Urinary bladder (tissue), 4 donors: ENCODE measurements around the gene PAPPA2. TPM values are rescaled to one million over a fixed set of nuclear protein-coding genes. Genes with fewer than 3 reads are reported as not detected.

ENCODE experiments used
- DNase-seq: peaks from one replicate; pipeline ENCODE4 v3.0.0-alpha.2; 2015; ENCODE audit errors: extremely low spot score
- H3K27ac ChIP-seq: one replicate; pipeline ENCODE4 v1.5.1; 2013; ENCODE audit warnings: low read depth, mild to moderate bottlenecking, moderate library complexity
- H3K36me3 ChIP-seq: one replicate; pipeline ENCODE4 v1.6.1; 2013; ENCODE audit warnings: mild to moderate bottlenecking, moderate library complexity; ENCODE audit not compliant: insufficient read depth
- H3K4me1 ChIP-seq: one replicate; pipeline ENCODE4 v1.6.1; 2013; ENCODE audit warnings: mild to moderate bottlenecking, moderate library complexity; ENCODE audit not compliant: insufficient read depth
- H3K4me3 ChIP-seq: one replicate; pipeline ENCODE4 v1.5.1; 2013; ENCODE audit warnings: low read depth, low read length
- WGBS: extraction: QIAGEN DNeasy Blood & Tissue Kit; methylation state at CpG from one replicate; pipeline ENCODE4 v1.1.7; 2013; 5-methylcytosine and 5-hydroxymethylcytosine counted together
- polyA plus RNA-seq: library from polyadenylated mRNA; stranded (reverse); fragments of 200-250 nt; gene quantifications from one replicate; pipeline ENCODE4 v1.2.3, GENCODE V29; 2013
- total RNA-seq: library from RNA; depleted of rRNA; stranded (reverse); fragments of >200 nt; gene quantifications from one replicate; pipeline ENCODE4 v1.2.3, GENCODE V29; 2014
- donor health status: healthy with polysubstance abuse.
- donor health status: healthy.

PAPPA2 gene
- total and polyA plus RNA-seq, 2 donors = 0.54 to 4.6 TPM

DNA sequence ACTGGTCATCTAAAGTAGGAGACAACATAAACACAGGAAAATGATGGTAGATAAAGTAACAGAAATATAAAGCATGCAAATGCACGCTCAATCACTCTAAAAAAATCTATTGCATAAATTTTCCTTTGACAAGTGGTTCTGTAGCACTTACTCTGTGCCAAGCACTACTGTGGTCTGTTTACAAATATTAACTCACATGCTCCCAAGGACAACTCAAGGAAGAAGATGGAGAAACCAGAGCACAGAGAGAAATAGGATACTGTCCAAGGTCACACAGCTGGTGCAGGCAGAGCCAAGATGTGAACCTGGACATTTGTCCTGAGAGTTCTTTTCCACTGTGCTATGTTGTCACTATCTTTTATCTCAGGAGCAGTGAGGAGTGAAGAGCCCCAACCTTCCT, 105.2 kb downstream of the PAPPA2 start:
- no peaks in the 10 kb centered on the region for H3K36me3 ChIP-seq
- no peak overlapping the region for H3K4me3 ChIP-seq
- H3K27ac ChIP-seq = no peak overlapping the region
- H3K4me1 ChIP-seq = no peaks in the 10 kb centered on the region
- 75% methylated on average over 1 of the region's 1 CpG for WGBS
- no peak for DNase-seq

DNA sequence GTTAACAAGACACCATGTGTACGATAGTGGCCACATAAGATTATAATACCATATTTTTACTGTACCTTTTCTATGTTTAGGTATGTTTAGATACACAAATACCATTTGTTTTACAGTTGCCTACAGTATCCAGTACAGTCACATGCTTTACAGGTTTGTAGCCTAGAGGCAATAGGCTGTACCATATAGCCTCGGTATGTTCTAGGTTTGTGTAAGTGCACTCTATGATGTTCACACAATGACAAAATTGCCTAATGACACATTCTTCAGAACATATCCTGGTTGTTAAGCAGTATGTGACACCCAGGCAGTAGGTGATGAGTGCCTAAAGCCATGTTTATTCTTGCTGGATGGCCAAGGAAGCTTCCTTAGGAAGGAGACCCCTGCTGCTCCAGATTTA, 111.8 kb downstream of the PAPPA2 start:
- no peak overlapping the region for H3K27ac ChIP-seq
- H3K36me3 ChIP-seq = no peaks in the 10 kb centered on the region
- WGBS = 91% methylated on average over 2 of the region's 2 CpGs

DNA sequence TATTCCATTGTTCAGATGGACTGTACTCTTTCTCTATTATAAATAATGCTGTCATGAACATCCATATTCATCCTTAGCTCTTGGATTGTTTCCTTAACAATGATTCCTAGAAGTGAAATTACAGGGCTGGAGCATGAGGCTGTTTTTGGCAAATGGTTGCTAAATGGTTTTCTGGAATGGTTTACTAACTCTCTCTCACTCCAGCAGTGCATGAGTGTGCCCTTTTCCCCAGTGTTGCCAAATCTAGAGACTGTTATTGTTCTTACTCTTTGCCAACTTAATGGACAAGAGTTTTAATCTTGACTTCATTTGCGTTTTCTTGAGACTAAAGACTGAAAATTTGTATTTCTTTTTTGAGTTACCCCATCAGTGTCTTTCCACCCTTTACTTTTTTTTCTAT, 113.0 kb downstream of the PAPPA2 start:
- DNase-seq = no peak
- Histone ChIP-seq H3K4me1 (no peaks in the 10 kb centered on the region), H3K27ac (no peak overlapping the region), H3K4me3 (no peak overlapping the region), H3K36me3 (no peaks in the 10 kb centered on the region)
- WGBS = 82% methylated on average over 1 of the region's 1 CpG

More for the DNA sequence above, 111.8 kb downstream of the PAPPA2 start:
- Histone ChIP-seq H3K4me1 (no peaks in the 10 kb centered on the region), H3K4me3 (no peak overlapping the region)
- DNase-seq = no peak

DNA sequence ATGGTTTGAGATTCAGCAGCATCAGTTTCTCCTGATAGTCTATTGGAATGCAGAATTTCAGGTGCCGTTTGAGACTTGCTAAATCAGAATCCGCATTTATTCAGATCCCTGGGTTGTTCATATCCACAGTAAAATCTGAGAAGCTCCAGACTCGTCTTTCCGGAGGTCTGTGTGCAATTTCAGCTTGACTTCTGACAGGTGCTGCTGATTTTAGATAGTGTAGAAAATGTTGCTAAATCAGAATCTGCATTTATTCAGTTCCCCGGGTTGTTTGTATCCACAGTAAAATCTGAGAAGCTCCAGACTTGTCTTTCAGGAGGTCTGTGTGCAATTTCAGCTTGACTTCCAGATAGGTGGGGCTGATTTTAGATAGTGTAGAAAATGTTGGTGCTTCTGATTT, 113.7 kb downstream of the PAPPA2 start:
- H3K27ac ChIP-seq = no peak overlapping the region
- H3K36me3 ChIP-seq = no peaks in the 10 kb centered on the region
- no peaks in the 10 kb centered on the region for H3K4me1 ChIP-seq
- H3K4me3 ChIP-seq = no peak overlapping the region
- DNase-seq = no peak
- 69% methylated on average over 5 of the region's 5 CpGs for WGBS

DNA sequence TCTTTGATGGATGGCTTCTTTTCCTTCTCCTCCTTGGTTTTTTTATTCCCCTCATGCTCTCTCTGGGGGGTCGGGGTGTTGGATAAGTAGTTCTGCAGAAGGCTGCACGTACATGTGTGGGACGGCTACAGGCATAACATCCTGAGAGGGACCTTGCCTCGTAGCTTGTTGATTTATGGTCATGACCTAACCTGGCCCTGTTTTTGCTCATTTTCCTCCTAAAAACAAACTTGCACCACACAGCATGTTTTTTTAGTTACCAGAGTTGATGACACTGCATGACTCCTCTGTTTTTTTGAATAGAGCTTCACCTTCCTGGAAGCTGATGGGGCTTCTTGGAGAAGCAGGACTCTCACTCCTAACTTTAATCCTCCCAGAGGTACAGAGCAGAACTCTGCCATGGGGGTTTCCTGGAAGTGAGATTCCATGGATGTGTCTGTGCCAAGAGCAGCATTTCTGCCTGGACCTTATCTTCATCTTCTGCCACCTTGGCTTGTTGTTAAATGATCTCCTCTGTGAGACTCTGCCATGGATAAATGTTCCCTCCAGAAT, 114.7 kb downstream of the PAPPA2 start:
- 58% methylated on average over 4 of the region's 4 CpGs for WGBS
- no peaks in the 10 kb centered on the region for H3K4me1 ChIP-seq
- DNase-seq = no peak
- H3K36me3 ChIP-seq = no peaks in the 10 kb centered on the region
- no peak overlapping the region for H3K27ac ChIP-seq
- H3K4me3 ChIP-seq = no peak overlapping the region

DNA sequence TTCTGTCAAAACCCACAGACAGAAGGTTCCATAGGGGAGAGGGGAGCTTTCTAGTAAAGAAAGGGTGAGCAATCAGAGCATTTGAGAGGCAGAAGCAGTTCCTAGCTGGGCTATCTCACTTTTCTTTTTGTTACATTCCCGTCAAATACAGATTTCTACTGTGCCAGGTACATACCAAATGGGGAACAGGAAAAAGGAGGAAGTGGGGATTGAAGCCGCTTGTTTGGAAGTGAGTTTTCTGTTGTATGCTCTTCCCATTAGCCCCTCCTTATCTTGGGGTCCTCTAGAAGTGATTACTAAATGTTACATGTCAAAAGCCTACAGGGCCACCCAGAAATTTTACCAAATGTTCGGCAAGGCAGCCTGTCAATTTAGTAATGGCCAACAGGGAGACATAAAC, 116.1 kb downstream of the PAPPA2 start:
- WGBS = 66% methylated on average over 3 of the region's 3 CpGs
- Histone ChIP-seq H3K36me3 (no peaks in the 10 kb centered on the region), H3K4me1 (no peaks in the 10 kb centered on the region), H3K27ac (no peak overlapping the region), H3K4me3 (no peak overlapping the region)
- no peak for DNase-seq

DNA sequence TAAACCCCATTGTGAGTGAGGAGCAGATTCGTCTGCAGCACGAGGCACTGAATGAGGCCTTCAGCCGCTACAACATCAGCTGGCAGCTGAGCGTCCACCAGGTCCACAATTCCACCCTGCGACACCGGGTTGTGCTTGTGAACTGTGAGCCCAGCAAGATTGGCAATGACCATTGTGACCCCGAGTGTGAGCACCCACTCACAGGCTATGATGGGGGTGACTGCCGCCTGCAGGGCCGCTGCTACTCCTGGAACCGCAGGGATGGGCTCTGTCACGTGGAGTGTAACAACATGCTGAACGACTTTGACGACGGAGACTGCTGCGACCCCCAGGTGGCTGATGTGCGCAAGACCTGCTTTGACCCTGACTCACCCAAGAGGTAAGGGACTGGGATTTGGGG, 132.2 kb downstream of the PAPPA2 start:
- no peak for DNase-seq
- WGBS = 95% methylated on average over 16 of the region's 16 CpGs
- Histone ChIP-seq H3K4me3 (no peak overlapping the region), H3K27ac (no peak overlapping the region), H3K4me1 (no peaks in the 10 kb centered on the region), H3K36me3 (no peaks in the 10 kb centered on the region)

DNA sequence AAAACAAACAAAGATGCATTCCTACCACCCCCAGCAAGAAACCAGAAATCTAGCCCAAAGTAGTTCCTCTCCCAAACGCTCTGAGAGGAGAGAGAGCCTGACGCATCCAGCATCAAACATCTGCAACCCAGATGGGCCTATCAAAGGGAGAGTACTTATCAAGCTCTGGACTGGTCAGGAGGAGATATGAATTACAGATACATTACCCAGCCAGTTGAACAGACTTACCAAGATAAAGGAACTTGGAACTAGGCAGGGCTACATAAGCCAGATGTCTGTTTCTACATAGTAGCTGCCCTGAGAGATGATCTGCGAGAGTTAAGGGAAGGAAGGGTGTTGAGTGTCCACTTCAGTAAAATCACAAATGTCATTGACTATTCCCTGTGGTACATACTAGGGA, 138.4 kb downstream of the PAPPA2 start:
- WGBS = 62% methylated on average over 3 of the region's 3 CpGs
- no peak overlapping the region for H3K4me3 ChIP-seq
- no peak for DNase-seq
- no peak overlapping the region for H3K27ac ChIP-seq
- H3K4me1 ChIP-seq = no peaks in the 10 kb centered on the region
- H3K36me3 ChIP-seq = no peaks in the 10 kb centered on the region

DNA sequence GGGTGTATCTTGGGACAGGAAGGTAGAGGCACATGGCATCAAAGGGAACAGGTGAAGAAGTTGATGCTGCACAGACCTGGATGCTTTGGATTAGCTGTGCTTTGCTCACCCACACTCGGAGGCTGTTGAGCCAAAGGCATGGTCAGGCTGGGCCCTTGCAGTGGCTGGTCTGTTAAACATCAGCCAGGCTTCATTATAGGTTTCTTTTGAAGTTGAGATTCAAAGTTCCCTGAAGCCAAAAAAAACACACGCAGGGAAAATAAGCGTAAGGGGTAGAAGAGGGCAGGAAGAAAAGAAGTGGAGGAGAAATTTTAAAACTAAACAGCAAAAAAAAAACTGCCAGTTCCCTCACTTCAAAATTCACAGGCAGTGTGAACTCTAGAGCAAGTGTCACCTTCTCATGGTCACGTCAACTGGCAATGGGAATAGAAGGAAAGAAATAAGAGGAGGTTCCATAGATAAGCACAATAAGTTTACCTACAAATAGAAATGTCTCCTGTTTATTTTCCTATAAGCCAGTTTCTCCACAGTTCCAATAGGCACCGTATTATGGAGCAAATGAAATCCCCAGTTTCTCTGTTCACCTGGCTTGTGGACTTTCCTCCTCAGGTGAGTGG, 139.5 kb downstream of the PAPPA2 start:
- WGBS = 76% methylated on average over 5 of the region's 5 CpGs
- Histone ChIP-seq H3K4me3 (no peak overlapping the region), H3K4me1 (no peaks in the 10 kb centered on the region), H3K27ac (no peak overlapping the region), H3K36me3 (no peaks in the 10 kb centered on the region)
- DNase-seq = no peak

DNA sequence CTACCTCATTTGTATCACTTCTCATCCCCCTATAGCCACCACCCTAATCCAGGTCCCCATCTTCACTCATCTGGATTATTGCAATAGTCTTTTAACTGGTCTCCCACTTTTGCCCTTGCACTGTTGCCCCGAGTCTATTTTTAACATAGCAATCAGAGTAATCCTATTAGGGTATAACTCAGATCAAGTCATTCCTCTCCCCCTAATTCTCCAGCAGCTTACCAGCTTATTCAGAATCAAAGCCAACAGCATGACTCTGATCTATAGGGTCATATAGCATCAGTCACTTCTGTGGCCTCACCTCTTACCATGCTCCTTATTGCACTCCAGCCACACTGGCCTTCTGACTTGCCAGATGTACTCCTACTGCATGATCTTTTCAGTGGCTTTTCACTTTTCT, 140.7 kb downstream of the PAPPA2 start:
- no peak for DNase-seq
- WGBS = 93% methylated on average over 1 of the region's 1 CpG
- no peaks in the 10 kb centered on the region for H3K36me3 ChIP-seq
- H3K4me1 ChIP-seq = no peaks in the 10 kb centered on the region
- no peak overlapping the region for H3K27ac ChIP-seq
- H3K4me3 ChIP-seq = no peak overlapping the region

DNA sequence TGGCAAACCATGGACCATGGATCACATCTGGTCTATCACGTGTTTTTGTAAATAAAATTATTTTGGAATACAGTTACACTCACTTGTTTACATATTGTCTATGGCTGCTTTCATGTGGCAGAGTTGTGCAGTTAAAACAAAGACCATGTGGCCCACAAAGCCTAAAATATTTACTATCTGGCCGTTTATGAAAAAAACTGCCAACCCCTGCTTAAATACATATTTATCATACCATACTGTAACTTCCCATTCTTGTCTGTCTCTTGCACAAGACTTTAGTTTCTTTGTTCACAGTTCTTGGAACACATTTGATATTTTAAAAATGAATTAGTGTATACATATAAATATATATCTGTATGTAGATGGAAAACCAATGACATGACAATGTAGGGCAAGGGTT, 141.5 kb downstream of the PAPPA2 start:
- Histone ChIP-seq H3K27ac (no peak overlapping the region), H3K4me3 (no peak overlapping the region), H3K36me3 (no peaks in the 10 kb centered on the region), H3K4me1 (no peaks in the 10 kb centered on the region)
- DNase-seq = no peak
- 32% methylated on average over 2 of the region's 2 CpGs for WGBS

DNA sequence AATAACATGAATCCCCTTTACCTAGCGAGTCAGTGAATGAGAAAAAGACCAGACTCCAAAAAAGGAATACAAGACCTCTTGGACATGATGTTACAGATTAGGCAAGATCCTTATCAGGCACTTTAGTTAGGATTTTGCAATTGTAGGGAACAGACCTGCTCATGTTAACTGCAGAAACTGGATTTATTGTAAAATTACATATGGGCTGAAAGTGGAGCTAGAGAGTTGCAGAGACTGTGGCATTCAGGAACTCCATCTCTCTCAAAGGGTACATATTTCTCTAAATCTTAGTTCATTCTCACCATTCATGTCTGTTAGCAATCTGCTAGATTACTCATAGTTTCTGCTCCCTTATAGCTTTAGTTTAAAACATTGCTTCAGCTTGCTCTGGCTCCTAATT, 142.2 kb downstream of the PAPPA2 start:
- no peak overlapping the region for H3K4me3 ChIP-seq
- 76% methylated on average over 1 of the region's 1 CpG for WGBS
- no peaks in the 10 kb centered on the region for H3K36me3 ChIP-seq
- no peaks in the 10 kb centered on the region for H3K4me1 ChIP-seq
- DNase-seq = no peak
- no peak overlapping the region for H3K27ac ChIP-seq

DNA sequence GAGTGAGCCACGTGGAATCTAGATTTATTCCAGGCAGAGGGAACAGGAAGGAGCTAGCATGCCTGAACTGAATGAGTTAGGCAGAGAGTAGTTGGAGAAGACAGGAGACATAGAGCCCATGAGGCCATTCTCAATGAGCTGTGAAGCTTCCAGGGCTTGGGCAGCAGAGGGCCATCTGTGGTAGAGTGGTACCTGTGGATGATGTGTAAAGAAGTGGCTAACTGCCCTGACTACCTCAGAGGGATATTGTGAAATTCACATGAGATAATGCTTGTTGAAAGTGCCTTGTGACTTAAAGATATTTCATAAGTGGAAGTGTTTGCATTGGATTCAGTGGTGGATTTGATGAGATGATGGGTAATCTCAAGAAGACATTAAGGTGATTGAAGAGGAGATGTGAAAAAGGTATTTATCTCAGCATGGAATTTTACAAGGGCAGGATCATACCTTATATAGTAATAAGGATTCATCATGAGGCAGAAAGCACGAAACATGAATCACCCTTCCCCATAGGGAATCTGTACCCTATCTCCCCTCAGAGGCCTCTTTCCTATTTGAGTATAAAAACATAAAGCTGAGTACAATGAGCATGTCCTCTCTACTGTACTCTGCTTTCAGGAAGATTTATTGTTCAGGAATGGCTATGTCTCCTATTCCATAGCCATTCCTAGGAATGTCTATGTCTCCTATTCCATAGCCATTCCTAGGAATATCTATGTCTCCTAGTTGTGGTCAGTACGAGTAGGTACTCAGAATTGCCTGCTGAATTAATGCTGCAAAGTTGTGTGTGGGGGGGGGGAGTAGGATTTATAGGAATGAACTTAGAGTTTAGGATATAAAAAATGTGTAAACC, 146.8 kb downstream of the PAPPA2 start:
- Histone ChIP-seq H3K4me3 (no peak overlapping the region), H3K27ac (no peak overlapping the region), H3K36me3 (no peaks in the 10 kb centered on the region), H3K4me1 (no peaks in the 10 kb centered on the region)
- no peak for DNase-seq
- 80% methylated on average over 3 of the region's 3 CpGs for WGBS

DNA sequence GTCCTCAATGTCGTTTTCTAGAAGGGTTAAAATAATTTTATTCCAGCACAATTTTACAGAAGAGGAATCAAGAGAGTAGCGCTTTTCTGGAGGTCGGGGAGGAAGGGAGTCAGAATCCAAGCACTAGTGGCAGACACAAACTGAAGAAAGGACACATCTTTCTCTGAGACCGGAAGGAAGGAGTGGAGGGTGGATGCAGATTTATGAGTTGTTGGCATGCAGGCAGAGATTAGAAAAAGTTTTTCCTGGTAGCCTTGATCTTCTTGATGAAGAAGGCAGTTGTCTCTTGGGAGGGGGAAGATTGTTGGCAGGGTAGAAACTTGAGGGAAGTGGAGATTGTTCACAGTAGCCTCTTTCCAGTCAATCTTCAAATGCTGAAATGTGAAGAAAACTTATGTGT, 149.8 kb downstream of the PAPPA2 start:
- 75% methylated on average over 4 of the region's 4 CpGs for WGBS
- H3K36me3 ChIP-seq = no peaks in the 10 kb centered on the region
- no peak overlapping the region for H3K27ac ChIP-seq
- DNase-seq = no peak
- H3K4me1 ChIP-seq = no peaks in the 10 kb centered on the region
- H3K4me3 ChIP-seq = no peak overlapping the region
